H9 (cell line): Measurements from ENCODE around the gene PAEP. TPM values are rescaled to one million over a fixed set of nuclear protein-coding genes. Genes with fewer than 3 reads are reported as not detected.

ENCODE experiments used
- DNase-seq: peaks from one replicate; pipeline ENCODE4 v3.0.0-alpha.2; 2017
- H2AFZ ChIP-seq: one replicate; pipeline ENCODE4 v1.6.1; 2013; ENCODE audit warnings: mild to moderate bottlenecking, low read length, control low read depth, moderate library complexity
- H2AK5ac ChIP-seq: 2 replicates; pipeline ENCODE4 v1.6.1; 2013; ENCODE audit warnings: low read length, control low read depth, mixed read lengths; ENCODE audit not compliant: insufficient read length
- H2BK120ac ChIP-seq: one replicate; pipeline ENCODE4 v1.6.1; 2013; ENCODE audit warnings: low read depth, mild to moderate bottlenecking, low read length, control low read depth, inconsistent platforms; ENCODE audit not compliant: poor library complexity, severe bottlenecking
- H2BK12ac ChIP-seq: 2 replicates; pipeline ENCODE4 v1.6.1; 2013; ENCODE audit warnings: low read length, control low read depth, mixed read lengths, low read depth; ENCODE audit not compliant: insufficient read length
- H2BK15ac ChIP-seq: 2 replicates; pipeline ENCODE4 v1.6.1; 2013; ENCODE audit warnings: low read depth, low read length, control low read depth
- H2BK20ac ChIP-seq: one replicate; pipeline ENCODE4 v1.6.1; 2013; ENCODE audit warnings: low read depth, mild to moderate bottlenecking, low read length, control low read depth, inconsistent platforms; ENCODE audit not compliant: poor library complexity, severe bottlenecking
- H2BK5ac ChIP-seq: 2 replicates; pipeline ENCODE4 v1.6.1; 2013; ENCODE audit warnings: low read length, control low read depth, mixed read lengths; ENCODE audit not compliant: insufficient read length
- H3K14ac ChIP-seq: 2 replicates; pipeline ENCODE4 v1.6.1; 2013; ENCODE audit warnings: low read length, control low read depth; ENCODE audit not compliant: insufficient read depth
- H3K18ac ChIP-seq: 2 replicates; pipeline ENCODE4 v1.6.1; 2013; ENCODE audit warnings: low read depth, mild to moderate bottlenecking, mixed read lengths, low read length, control low read depth; ENCODE audit not compliant: insufficient read length
- H3K23ac ChIP-seq: 2 replicates; pipeline ENCODE4 v1.6.1; 2013; ENCODE audit warnings: low read length, control low read depth, mixed read lengths, low read depth; ENCODE audit not compliant: insufficient read length
- H3K23me2 ChIP-seq: 2 replicates; pipeline ENCODE4 v1.6.1; 2013; ENCODE audit warnings: low read depth, mild to moderate bottlenecking, mixed read lengths, low read length, control low read depth; ENCODE audit not compliant: insufficient read length, poor library complexity, severe bottlenecking
- H3K27ac ChIP-seq: 2 replicates; pipeline ENCODE4 v1.5.1; 2013; ENCODE audit warnings: low read length, control low read depth, mixed read lengths, low read depth; ENCODE audit not compliant: insufficient read length
- H3K27me3 ChIP-seq: 2 replicates; pipeline ENCODE4 v1.6.1; 2013; ENCODE audit warnings: low read length, control low read depth, inconsistent platforms; ENCODE audit not compliant: insufficient read depth
- H3K4ac ChIP-seq: 2 replicates; pipeline ENCODE4 v1.6.1; 2013; ENCODE audit warnings: low read depth, mild to moderate bottlenecking, control low read depth, inconsistent platforms, low read length, moderate library complexity
- H3K4me1 ChIP-seq: 2 replicates; pipeline ENCODE4 v1.6.1; 2013; ENCODE audit warnings: low read length, control low read depth, inconsistent platforms; ENCODE audit not compliant: insufficient read depth
- H3K4me2 ChIP-seq: 2 replicates; pipeline ENCODE4 v1.6.1; 2013; ENCODE audit warnings: low read length, control low read depth, mixed read lengths; ENCODE audit not compliant: insufficient read length, insufficient read depth
- H3K56ac ChIP-seq: 2 replicates; pipeline ENCODE4 v1.6.1; 2013; ENCODE audit warnings: low read depth, mild to moderate bottlenecking, mixed read lengths, low read length, control low read depth; ENCODE audit not compliant: insufficient read length
- H3K79me1 ChIP-seq: 2 replicates; pipeline ENCODE4 v1.6.1; 2013; ENCODE audit warnings: low read depth, mild to moderate bottlenecking, moderate library complexity, low read length, control low read depth, inconsistent platforms; ENCODE audit not compliant: insufficient read depth, poor library complexity, severe bottlenecking
- H3K79me2 ChIP-seq: 2 replicates; pipeline ENCODE4 v1.6.1; 2013; ENCODE audit warnings: low read length, control low read depth, inconsistent platforms; ENCODE audit not compliant: insufficient read depth
- H3K9ac ChIP-seq: 2 replicates; pipeline ENCODE4 v1.6.1; 2013; ENCODE audit warnings: low read length, control low read depth, mixed read lengths; ENCODE audit not compliant: insufficient read length; ENCODE audit errors: extremely low read depth
- H3K9me3 ChIP-seq: one replicate; pipeline ENCODE4 v1.6.1; 2013; ENCODE audit warnings: low read depth, low read length, inconsistent platforms; ENCODE audit not compliant: control insufficient read depth
- H3T11ph ChIP-seq: one replicate; pipeline ENCODE4 v1.6.1; 2013; ENCODE audit warnings: mild to moderate bottlenecking, low read length, control low read depth, inconsistent platforms
- H4K20me1 ChIP-seq: one replicate; pipeline ENCODE4 v1.6.1; 2013; ENCODE audit not compliant: control insufficient read depth, insufficient read length, insufficient read depth
- H4K5ac ChIP-seq: 2 replicates; pipeline ENCODE4 v1.6.1; 2013; ENCODE audit warnings: low read depth, mild to moderate bottlenecking, mixed read lengths, low read length, control low read depth; ENCODE audit not compliant: insufficient read length
- H4K8ac ChIP-seq: replicated peaks from 2 replicates; pipeline ENCODE4 v1.6.1; 2013; ENCODE audit warnings: low read length, control low read depth, mixed read lengths, low read depth; ENCODE audit not compliant: insufficient read length
- H4K91ac ChIP-seq: 2 replicates; pipeline ENCODE4 v1.6.1; 2013; ENCODE audit warnings: low read depth, mild to moderate bottlenecking, moderate library complexity, mixed read lengths, low read length, control low read depth; ENCODE audit not compliant: insufficient read length
- H3K27ac Mint-ChIP-seq, 3 experiments: 2 replicates in 2 of 3; 3 replicates in 1 of 3; pipeline ENCODE4 v1.8.0; 2020 to 2021; ENCODE audit warnings: mixed read lengths in 3 of 3, mild to moderate bottlenecking in 1 of 3, moderate library complexity in 1 of 3
- H3K27me3 Mint-ChIP-seq: 2 replicates; pipeline ENCODE4 v1.8.0; 2021; ENCODE audit warnings: low read depth, mild to moderate bottlenecking, moderate library complexity, mixed read lengths
- H3K36me3 Mint-ChIP-seq, 3 experiments: 2 replicates in 2 of 3; 3 replicates in 1 of 3; pipeline ENCODE4 v1.8.0; 2020 to 2021; ENCODE audit warnings: low read depth in 3 of 3, mixed read lengths in 3 of 3; ENCODE audit not compliant: insufficient read depth in 1 of 3
- H3K4me1 Mint-ChIP-seq, 2 experiments: 2 replicates each; pipeline ENCODE4 v1.8.0; 2020; ENCODE audit warnings: mixed read lengths in 2 of 2
- H3K4me3 Mint-ChIP-seq, 2 experiments: 2 replicates in 1 of 2; 3 replicates in 1 of 2; pipeline ENCODE4 v1.8.0; 2020 to 2021; ENCODE audit warnings: mild to moderate bottlenecking in 2 of 2, mixed read lengths in 2 of 2, moderate library complexity in 1 of 2
- H3K9me3 Mint-ChIP-seq, 2 experiments: 2 replicates in 1 of 2; 3 replicates in 1 of 2; pipeline ENCODE4 v1.8.0; 2020; ENCODE audit warnings: mild to moderate bottlenecking in 2 of 2, mixed read lengths in 2 of 2, moderate library complexity in 1 of 2
- CTCF ChIP-seq: fragments of 200-600 bp; sonication (generic); conservative IDR thresholded peaks from 3 replicates; pipeline ENCODE4 v1.8.0; 2021; ENCODE audit warnings: antibody characterized with exemption, mild to moderate bottlenecking
- WGBS: extraction: QIAGEN DNeasy Blood & Tissue Kit; methylation state at CpG from one replicate; pipeline ENCODE4 v1.1.7; 2013; ENCODE audit warnings: missing lambda C conversion rate, low lambda C conversion rate, mixed read lengths; ENCODE audit not compliant: insufficient read length; ENCODE audit errors: extremely low coverage; 5-methylcytosine and 5-hydroxymethylcytosine counted together
- total RNA-seq: library from RNA; stranded (reverse); gene quantifications from 2 replicates; pipeline ENCODE4 v1.2.1, GENCODE V29; 2021

PAEP gene
- total RNA-seq, 1 experiment from 2014 or later = not detected

- TF ChIP-seq CTCF = no peak
- Histone ChIP-seq H3T11ph (no peak overlapping the region), H3K23me2 (no peaks in the 10 kb centered on the region), H4K91ac (no peak overlapping the region), H4K8ac (no peak overlapping the region), H4K5ac (no peak overlapping the region), H3K23ac (no peak overlapping the region), H3K27me3 (no peaks in the 10 kb centered on the region), H3K14ac (no peak overlapping the region; the same call in 1 of the 2 replicates), H3K9me3 (no peaks in the 10 kb centered on the region), H2BK12ac (no peak overlapping the region), H2BK5ac (no peak overlapping the region), H3K18ac (no peak overlapping the region), H2AK5ac (no peak overlapping the region), H3K56ac (no peak overlapping the region), H2BK120ac (no peak overlapping the region), H3K9ac (no peak overlapping the region), H3K4ac (no peak overlapping the region), H2BK15ac (no peak overlapping the region), H2BK20ac (no peak overlapping the region), H3K4me2 (no peak overlapping the region), H3K79me2 (no peaks in the 10 kb centered on the region), H3K4me1 (no peaks in the 10 kb centered on the region), H4K20me1 (no peaks in the 10 kb centered on the region), H3K27ac (no peak overlapping the region), H2AFZ (no peak overlapping the region), H3K79me1 (no peaks in the 10 kb centered on the region)
- peaks cover 5% of the 10 kb centered on the region for H3K27me3 Mint-ChIP-seq
- H3K36me3 Mint-ChIP-seq = no peaks in the 10 kb centered on the region; a peak in 1 of 7 replicates
- H3K9me3 Mint-ChIP-seq = peaks cover under 1 to 2% of the 10 kb centered on the region in 2 experiments; a peak in 4 of 5 replicates
- no peak overlapping the region for H3K4me3 Mint-ChIP-seq
- H3K27ac Mint-ChIP-seq = no peak overlapping the region; a peak in 1 of 7 replicates
- no peak for DNase-seq
- H3K4me1 Mint-ChIP-seq = peaks cover 0 to 2% of the 10 kb centered on the region in 2 experiments; a peak in 2 of 4 replicates
- WGBS = no CpG with 5 or more reads among the region's 22 CpGs
Measured at GRCh38 chr9:135575995-135576631, 14.6 kb downstream of the PAEP start.
